OCI-LY3 (cell line): ENCODE results near the gene RASGRP4.

ENCODE experiments used
- EZH2phosphoT487 ChIP-seq: fragments of 200-600 bp; shearing (Covaris generic); IDR thresholded peaks from 2 replicates; pipeline ENCODE4 v1.6.1; 2018; ENCODE audit warnings: antibody characterized with exemption, mixed run types, low read depth
- TF ChIP-seq, protein P1 (sequence below): fragments of 200-600, 300-600 bp; sonication (generic); IDR thresholded peaks from 2 replicates; pipeline ENCODE4 v1.5.1; 2014; ENCODE audit warnings: antibody characterized with exemption, low read length, low read depth

GRCh38 chr19:38457690-38458405 lies 31.8 kb upstream of the RASGRP4 start:
- TF ChIP-seq EZH2phosphoT487, result no peak
- TF ChIP-seq, protein P1, sequence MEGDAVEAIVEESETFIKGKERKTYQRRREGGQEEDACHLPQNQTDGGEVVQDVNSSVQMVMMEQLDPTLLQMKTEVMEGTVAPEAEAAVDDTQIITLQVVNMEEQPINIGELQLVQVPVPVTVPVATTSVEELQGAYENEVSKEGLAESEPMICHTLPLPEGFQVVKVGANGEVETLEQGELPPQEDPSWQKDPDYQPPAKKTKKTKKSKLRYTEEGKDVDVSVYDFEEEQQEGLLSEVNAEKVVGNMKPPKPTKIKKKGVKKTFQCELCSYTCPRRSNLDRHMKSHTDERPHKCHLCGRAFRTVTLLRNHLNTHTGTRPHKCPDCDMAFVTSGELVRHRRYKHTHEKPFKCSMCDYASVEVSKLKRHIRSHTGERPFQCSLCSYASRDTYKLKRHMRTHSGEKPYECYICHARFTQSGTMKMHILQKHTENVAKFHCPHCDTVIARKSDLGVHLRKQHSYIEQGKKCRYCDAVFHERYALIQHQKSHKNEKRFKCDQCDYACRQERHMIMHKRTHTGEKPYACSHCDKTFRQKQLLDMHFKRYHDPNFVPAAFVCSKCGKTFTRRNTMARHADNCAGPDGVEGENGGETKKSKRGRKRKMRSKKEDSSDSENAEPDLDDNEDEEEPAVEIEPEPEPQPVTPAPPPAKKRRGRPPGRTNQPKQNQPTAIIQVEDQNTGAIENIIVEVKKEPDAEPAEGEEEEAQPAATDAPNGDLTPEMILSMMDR, result no peak
